HG02840 (cell line): ENCODE measurements around the gene HOXB13.

ENCODE experiments used
- ATAC-seq: cut with Tn5 transposase; IDR thresholded peaks from one replicate; pipeline ENCODE4 v1.9.1; 2021; ENCODE audit warnings: mild to moderate bottlenecking, moderate library complexity, moderate number of reproducible peaks; ENCODE audit not compliant: unreplicated experiment, low FRiP score

The HOXB13 gene

GRCh38 chr17:48729335-48730239, 1.0 kb upstream of the HOXB13 start:
- ATAC-seq: no peak

- no peak for ATAC-seq
These were observed 955 bp downstream of the HOXB13 start for GRCh38 chr17:48727415-48728175.

GRCh38 chr17:48726916-48727286, 1.6 kb downstream of the HOXB13 start:
- ATAC-seq: no peak

- ATAC-seq: no peak
These were observed 2.2 kb downstream of the HOXB13 start for GRCh38 chr17:48726114-48726915.

GRCh38 chr17:48725288-48726064, 3.1 kb downstream of the HOXB13 start:
- no peak for ATAC-seq

GRCh38 chr17:48725004-48725287, 3.6 kb downstream of the HOXB13 start:
- no peak for ATAC-seq

- ATAC-seq: no peak
These were observed 4.1 kb downstream of the HOXB13 start for GRCh38 chr17:48724251-48725003.

- no peak for ATAC-seq
These were observed 4.9 kb downstream of the HOXB13 start for GRCh38 chr17:48723423-48724250.

GRCh38 chr17:48722915-48723422, 5.6 kb downstream of the HOXB13 start, which contains the start of gene PRAC2:
Gene PRAC2, plus strand, starts transcription at chr17:48723185. Its CDS starts 1,226 bp downstream, at chr17:48724411.
- no peak for ATAC-seq

GRCh38 chr17:48722201-48722907, 6.2 kb downstream of the HOXB13 start, which contains the start of gene PRAC1:
Gene PRAC1, minus strand, starts transcription at chr17:48722518. Its CDS starts 126 bp downstream, at chr17:48722392.
- ATAC-seq: no peak

GRCh38 chr17:48721009-48721402, 7.5 kb downstream of the HOXB13 start:
- ATAC-seq: no peak

- ATAC-seq: no peak
These were observed 8.1 kb downstream of the HOXB13 start for GRCh38 chr17:48720266-48721008.

GRCh38 chr17:48719642-48720265, 8.8 kb downstream of the HOXB13 start:
- no peak for ATAC-seq

GRCh38 chr17:48718761-48719641, 9.5 kb downstream of the HOXB13 start:
- no peak for ATAC-seq

GRCh38 chr17:48718227-48718760, 10.3 kb downstream of the HOXB13 start:
- ATAC-seq: no peak
